Caki2 (cell line): Measurements from ENCODE around the gene FUCA1. TPM values are rescaled to one million over a fixed set of nuclear protein-coding genes. Genes with fewer than 3 reads are reported as not detected.
"Not testable (repeated sequence)": the region's sequence is repeated elsewhere in the genome, so short reads cannot be mapped to it uniquely, and the experiment has no call there.

Source experiments
- DNase-seq: peaks from one replicate; pipeline ENCODE4 v3.0.0-alpha.2; 2015; ENCODE audit warnings: low read depth
- in situ Hi-C: cut with HindIII; loops from 2 replicates; pipeline ENCODE4 v1.10.0; 2016; ENCODE audit warnings: low sequenced_read_pairs, low pct_unique_long_range_greater_than_20kb, mixed read lengths
- total RNA-seq: library from RNA; depleted of rRNA; stranded (reverse); fragments of >200 nt; shearing (Covaris generic); gene quantifications from 2 replicates; pipeline ENCODE4 v1.2.3, GENCODE V29; 2014; ENCODE audit warnings: low replicate concordance; rRNA removed

Gene FUCA1
- 30.7 and 44.8 TPM in 2 replicates for total RNA-seq

- DNase-seq = peak; percentile 87
- in situ Hi-C loops = no loop called here
Measured at GRCh38 chr1:23867895-23868556, at the start of gene FUCA1. TSS of gene FUCA1 (minus strand) at chr1:23868290. CDS start at chr1:23868286, 4 bp downstream.

- peak; percentile 80 for DNase-seq
- in situ Hi-C loops = no loop called here
Measured at GRCh38 chr1:23916209-23917131, 48.4 kb upstream of the FUCA1 start.

GRCh38 chr1:23915466-23915865 lies 47.4 kb upstream of the FUCA1 start:
- in situ Hi-C loops = no loop called here
- DNase-seq = no peak

- in situ Hi-C loops = no loop called here
- DNase-seq = no peak
Measured at GRCh38 chr1:23914921-23915320, 46.8 kb upstream of the FUCA1 start.

GRCh38 chr1:23913212-23913880 lies 45.3 kb upstream of the FUCA1 start, which contains the start of gene CNR2:
TSS of gene CNR2 (minus strand) at chr1:23913362. CDS start at chr1:23875617, 37,745 bp downstream.
- in situ Hi-C loops = no loop called here
- no peak for DNase-seq

- in situ Hi-C loops = no loop called here
- no peak for DNase-seq
Measured at GRCh38 chr1:23911921-23912320, 43.8 kb upstream of the FUCA1 start.

- in situ Hi-C loops = no loop called here
- no peak for DNase-seq
Measured at GRCh38 chr1:23910553-23911246, 42.6 kb upstream of the FUCA1 start.

- no peak for DNase-seq
- in situ Hi-C loops = no loop called here
Measured at GRCh38 chr1:23910144-23910543, 42.1 kb upstream of the FUCA1 start.

- DNase-seq = no peak
Measured at GRCh38 chr1:23909412-23909811, 41.3 kb upstream of the FUCA1 start.

GRCh38 chr1:23908453-23909341 lies 40.6 kb upstream of the FUCA1 start:
- no peak for DNase-seq
- in situ Hi-C loops = no loop called here

More at GRCh38 chr1:23909412-23909811, 41.3 kb upstream of the FUCA1 start:
- in situ Hi-C loops = no loop called here

GRCh38 chr1:23906731-23907130 lies 38.6 kb upstream of the FUCA1 start:
- DNase-seq = no peak
- in situ Hi-C loops = no loop called here

- DNase-seq = no peak
- in situ Hi-C loops = no loop called here
Measured at GRCh38 chr1:23905461-23906025, 37.5 kb upstream of the FUCA1 start.

GRCh38 chr1:23904748-23905357 lies 36.8 kb upstream of the FUCA1 start:
- in situ Hi-C loops = no loop called here
- DNase-seq = no peak

GRCh38 chr1:23903754-23904153 lies 35.7 kb upstream of the FUCA1 start:
- DNase-seq = no peak
- in situ Hi-C loops = no loop called here

- DNase-seq = no peak
- in situ Hi-C loops = no loop called here
Measured at GRCh38 chr1:23902321-23903278, 34.5 kb upstream of the FUCA1 start.

GRCh38 chr1:23900017-23900416 lies 31.9 kb upstream of the FUCA1 start:
- in situ Hi-C loops, DNase-seq: not testable (repeated sequence)
